SU-DHL-6 (cell line): ENCODE measurements around the gene NANOS3.

ENCODE experiments used
- H2AFZ ChIP-seq: fragments of 200-600 bp; sonication (generic); 2 replicates; pipeline ENCODE4 v1.6.1; 2014; ENCODE audit warnings: low read depth, mild to moderate bottlenecking, moderate library complexity, mixed read lengths, antibody characterized with exemption, low read length; ENCODE audit not compliant: severe bottlenecking
- H3F3A ChIP-seq: fragments of 200-600 bp; shearing (Covaris generic); 2 replicates; pipeline ENCODE4 v1.6.0; 2016; ENCODE audit warnings: antibody characterized with exemption, mild to moderate bottlenecking; ENCODE audit not compliant: insufficient read depth
- H3K27ac ChIP-seq: fragments of 200-600 bp; sonication (generic); 2 replicates; pipeline ENCODE4 v1.5.1; 2016; ENCODE audit warnings: low read depth, mild to moderate bottlenecking, low read length, moderate library complexity, mixed read lengths
- H3K27me3 ChIP-seq: fragments of 200-600 bp; sonication (generic), shearing (Covaris generic); 2 replicates; pipeline ENCODE4 v1.6.0; 2014; ENCODE audit warnings: mild to moderate bottlenecking, low read length
- H3K36me3 ChIP-seq: fragments of 200-600 bp; sonication (generic); 2 replicates; pipeline ENCODE4 v1.6.1; 2014; ENCODE audit warnings: mild to moderate bottlenecking, low read length, mixed read lengths
- H3K4me2 ChIP-seq: fragments of 300-600, 200-600 bp; shearing (Covaris generic), sonication (generic); 2 replicates; pipeline ENCODE4 v1.6.0; 2014; ENCODE audit warnings: low read length, low read depth, mild to moderate bottlenecking; ENCODE audit not compliant: poor library complexity, severe bottlenecking
- H3K4me3 ChIP-seq: fragments of 200-600 bp; sonication (generic); 2 replicates; pipeline ENCODE4 v1.5.1; 2014; ENCODE audit warnings: antibody characterized with exemption, low read length, mild to moderate bottlenecking, mixed read lengths; ENCODE audit not compliant: insufficient read depth, poor library complexity, severe bottlenecking
- H3K79me2 ChIP-seq: fragments of 200-600 bp; sonication (generic); 2 replicates; pipeline ENCODE4 v1.6.1; 2014; ENCODE audit warnings: mild to moderate bottlenecking, low read length, moderate library complexity; ENCODE audit not compliant: insufficient read depth
- H3K9ac ChIP-seq: fragments of 200-600 bp; sonication (generic); 2 replicates; pipeline ENCODE4 v1.7.0; 2014; ENCODE audit warnings: mild to moderate bottlenecking, low read length
- H3K9me2 ChIP-seq: fragments of 200-600 bp; sonication (generic); replicated peaks from 2 replicates; pipeline ENCODE4 v1.6.1; 2014; ENCODE audit warnings: low read length; ENCODE audit not compliant: insufficient read depth
- H3K9me3 ChIP-seq: fragments of 200-600 bp; sonication (generic); 2 replicates; pipeline ENCODE4 v1.6.1; 2014; ENCODE audit warnings: low read length, mixed read lengths; ENCODE audit not compliant: insufficient read depth
- H4K20me1 ChIP-seq: fragments of 200-600 bp; sonication (generic); 2 replicates; pipeline ENCODE4 v1.6.1; 2014; ENCODE audit warnings: low read depth, mild to moderate bottlenecking, antibody characterized with exemption, low read length, moderate library complexity, mixed read lengths
- EZH2phosphoT487 ChIP-seq: fragments of 200-600 bp; sonication (generic), shearing (Covaris generic); conservative IDR thresholded peaks from 2 replicates; pipeline ENCODE4 v1.6.1; 2018; ENCODE audit warnings: mild to moderate bottlenecking, antibody characterized with exemption, low read length, moderate library complexity, mixed read lengths
- TF ChIP-seq, protein P1 (sequence below): fragments of 200-600 bp; sonication (generic); IDR thresholded peaks from one replicate; pipeline ENCODE4 v1.5.1; 2017; ENCODE audit warnings: antibody characterized with exemption, mild to moderate bottlenecking, low read length, moderate library complexity; ENCODE audit not compliant: insufficient read depth, poor library complexity, severe bottlenecking

NANOS3 gene

DNA sequence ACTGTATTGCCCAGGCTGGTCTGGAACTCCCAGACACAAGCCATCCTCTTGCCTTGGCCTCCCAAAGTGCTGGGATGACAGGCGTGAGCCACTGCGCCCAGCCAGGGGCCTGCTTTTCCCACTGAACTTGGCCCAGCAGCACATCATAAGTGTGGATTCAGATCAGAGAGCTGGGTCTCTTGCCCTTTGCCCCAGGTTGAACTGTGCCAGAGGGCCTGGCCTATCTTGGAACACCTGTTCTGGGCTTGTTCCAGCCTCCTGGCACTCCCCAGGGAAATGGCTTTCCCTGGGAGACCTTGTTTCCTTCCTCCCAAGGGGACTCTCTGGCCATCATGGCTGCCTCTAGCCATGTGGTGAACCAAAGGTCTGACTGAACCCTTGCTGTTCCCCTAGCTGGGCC is 32.5 kb downstream of the NANOS3 start:
- Histone ChIP-seq H3K4me3 (no peak overlapping the region), H3K27ac (no peak overlapping the region), H3K4me2 (no peak overlapping the region), H3K9me2 (no peaks in the 10 kb centered on the region), H3K79me2 (peaks cover 4% of the 10 kb centered on the region), H2AFZ (no peak overlapping the region), H3K9ac (no peak overlapping the region), H4K20me1 (no peaks in the 10 kb centered on the region), H3F3A (0 out of 2 replicates have a peak, but pooled peaks cover 3% of the 10 kb centered on the region), H3K27me3 (no peaks in the 10 kb centered on the region), H3K36me3 (no peaks in the 10 kb centered on the region; the same call in 1 of the 2 replicates), H3K9me3 (no peaks in the 10 kb centered on the region)
- TF ChIP-seq, protein P1, sequence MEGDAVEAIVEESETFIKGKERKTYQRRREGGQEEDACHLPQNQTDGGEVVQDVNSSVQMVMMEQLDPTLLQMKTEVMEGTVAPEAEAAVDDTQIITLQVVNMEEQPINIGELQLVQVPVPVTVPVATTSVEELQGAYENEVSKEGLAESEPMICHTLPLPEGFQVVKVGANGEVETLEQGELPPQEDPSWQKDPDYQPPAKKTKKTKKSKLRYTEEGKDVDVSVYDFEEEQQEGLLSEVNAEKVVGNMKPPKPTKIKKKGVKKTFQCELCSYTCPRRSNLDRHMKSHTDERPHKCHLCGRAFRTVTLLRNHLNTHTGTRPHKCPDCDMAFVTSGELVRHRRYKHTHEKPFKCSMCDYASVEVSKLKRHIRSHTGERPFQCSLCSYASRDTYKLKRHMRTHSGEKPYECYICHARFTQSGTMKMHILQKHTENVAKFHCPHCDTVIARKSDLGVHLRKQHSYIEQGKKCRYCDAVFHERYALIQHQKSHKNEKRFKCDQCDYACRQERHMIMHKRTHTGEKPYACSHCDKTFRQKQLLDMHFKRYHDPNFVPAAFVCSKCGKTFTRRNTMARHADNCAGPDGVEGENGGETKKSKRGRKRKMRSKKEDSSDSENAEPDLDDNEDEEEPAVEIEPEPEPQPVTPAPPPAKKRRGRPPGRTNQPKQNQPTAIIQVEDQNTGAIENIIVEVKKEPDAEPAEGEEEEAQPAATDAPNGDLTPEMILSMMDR = no peak
- TF ChIP-seq EZH2phosphoT487 = no peak

DNA sequence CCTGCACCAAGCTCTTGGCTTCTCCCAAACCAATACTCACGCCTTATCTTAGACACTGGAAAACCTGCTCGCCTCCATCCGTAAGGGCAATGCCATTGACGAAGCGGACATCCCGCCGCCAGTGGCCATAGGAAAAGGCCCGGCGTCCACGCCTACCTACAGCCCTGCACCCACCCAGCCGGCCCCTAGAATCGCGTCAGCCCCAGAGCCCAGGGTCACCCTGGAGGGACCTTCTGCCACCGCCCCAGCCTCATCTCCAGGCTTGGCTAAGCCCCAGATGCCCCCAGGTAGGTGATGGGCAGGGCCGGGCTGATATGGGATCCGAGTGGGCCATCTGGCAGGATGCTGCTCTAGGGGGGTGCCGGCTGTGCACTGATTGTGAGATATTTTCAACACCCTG is 36.4 kb downstream of the NANOS3 start:
- Histone ChIP-seq H3K4me2 (no peak overlapping the region), H3K27ac (no peak overlapping the region), H3K9ac (no peak overlapping the region), H3K79me2 (no peaks in the 10 kb centered on the region), H2AFZ (no peak overlapping the region), H4K20me1 (no peaks in the 10 kb centered on the region), H3K4me3 (no peak overlapping the region), H3K36me3 (no peaks in the 10 kb centered on the region; the same call in 1 of the 2 replicates), H3K27me3 (no peaks in the 10 kb centered on the region), H3K9me2 (no peaks in the 10 kb centered on the region), H3K9me3 (no peaks in the 10 kb centered on the region), H3F3A (no peaks in the 10 kb centered on the region)
- TF ChIP-seq, protein P1 = no peak
- TF ChIP-seq EZH2phosphoT487 = no peak

- Histone ChIP-seq H3K27me3 (no peaks in the 10 kb centered on the region), H3K9me2 (no peaks in the 10 kb centered on the region), H3K79me2 (no peaks in the 10 kb centered on the region), H3K4me2 (no peak overlapping the region), H3K27ac (no peak overlapping the region), H3K9ac (no peak overlapping the region), H3K4me3 (no peak overlapping the region), H4K20me1 (no peaks in the 10 kb centered on the region), H3F3A (no peaks in the 10 kb centered on the region), H2AFZ (no peak overlapping the region), H3K9me3 (no peaks in the 10 kb centered on the region), H3K36me3 (no peaks in the 10 kb centered on the region; the same call in 1 of the 2 replicates)
- TF ChIP-seq, protein P1 = no peak
- TF ChIP-seq EZH2phosphoT487 = no peak
Measured at GRCh38 chr19:13914777-13915176, 37.8 kb downstream of the NANOS3 start.
